H1 (cell line): Measurements from ENCODE around the gene RAD51B. TPM values are rescaled to one million over a fixed set of nuclear protein-coding genes. Genes with fewer than 3 reads are reported as not detected.

ENCODE experiments used
- CTCF ChIA-PET: fragments of 300-600 bp; sonication (Branson Sonifier 250); formaldehyde crosslinking; loops from one replicate; lab custom pipeline; 2021; ENCODE audit not compliant: partially characterized antibody; lab: Charles Lee
- POLR2A ChIA-PET: fragments of 300-600 bp; sonication (Branson Sonifier 250); formaldehyde crosslinking; loops from one replicate; lab custom pipeline; 2021; ENCODE audit warnings: inconsistent platforms; ENCODE audit not compliant: partially characterized antibody; lab: Charles Lee
- DNase-seq, 2 experiments: peaks; one replicate each; pipeline versions ENCODE4 v3.0.0 to v3.0.0-alpha.2; 2010 to 2022; ENCODE audit warnings: low spot score in 2 of 2, low read depth in 1 of 2, mixed read lengths in 1 of 2
- FAIRE-seq: peaks from 2 replicates; lab custom pipeline; 2011; peaks lifted over from hg19 to GRCh38; lab: Jason Lieb, UNC
- H2AFZ ChIP-seq: 2 replicates; pipeline ENCODE4 v1.8.1; 2012; ENCODE audit warnings: low read length, inconsistent platforms
- H2AK5ac ChIP-seq: 2 replicates; pipeline ENCODE4 v1.6.1; 2013; ENCODE audit warnings: low read depth, low read length
- H2BK120ac ChIP-seq: replicated peaks from 2 replicates; pipeline ENCODE3; 2013; ENCODE audit warnings: low read depth, low read length, inconsistent platforms
- H2BK12ac ChIP-seq: 2 replicates; pipeline ENCODE4 v1.6.1; 2013; ENCODE audit warnings: low read depth, low read length
- H2BK15ac ChIP-seq: 2 replicates; pipeline ENCODE4 v1.6.1; 2013; ENCODE audit warnings: low read length
- H2BK20ac ChIP-seq: 2 replicates; pipeline ENCODE4 v1.6.1; 2013; ENCODE audit warnings: low read length
- H2BK5ac ChIP-seq: 2 replicates; pipeline ENCODE4 v1.6.1; 2013; ENCODE audit warnings: low read depth, low read length
- H3K14ac ChIP-seq: 2 replicates; pipeline ENCODE4 v1.6.1; 2013; ENCODE audit warnings: inconsistent platforms; ENCODE audit not compliant: insufficient read length
- H3K18ac ChIP-seq: 2 replicates; pipeline ENCODE4 v1.6.1; 2013; ENCODE audit warnings: low read length; ENCODE audit errors: extremely low read depth
- H3K23ac ChIP-seq: 2 replicates; pipeline ENCODE4 v1.6.1; 2013; ENCODE audit warnings: inconsistent platforms; ENCODE audit not compliant: insufficient read length
- H3K23me2 ChIP-seq: 2 replicates; pipeline ENCODE4 v1.6.1; 2013; ENCODE audit warnings: low read depth, low read length
- H3K27ac ChIP-seq: 2 replicates; pipeline ENCODE4 v1.6.1; 2011; ENCODE audit warnings: low read depth, low read length, inconsistent platforms
- H3K27me3 ChIP-seq, 4 experiments: replicated peaks in 1 of 4; 1 replicate in 1 of 4; 2 replicates in 3 of 4; pipeline versions ENCODE4 v1.6.1 to v1.8.1; 2011 to 2013; ENCODE audit warnings: low read length in 3 of 4, mild to moderate bottlenecking in 3 of 4, inconsistent platforms in 2 of 4, mixed read lengths in 2 of 4, moderate library complexity in 1 of 4; ENCODE audit not compliant: control insufficient read depth in 3 of 4, insufficient read depth in 3 of 4; ENCODE audit errors: extremely low read depth in 1 of 4
- H3K36me3 ChIP-seq, 4 experiments: 2 replicates each; pipeline versions ENCODE4 v1.6.1 to v1.8.1; 2011 to 2013; ENCODE audit warnings: mild to moderate bottlenecking in 4 of 4, low read length in 3 of 4, moderate library complexity in 2 of 4, control low read depth in 1 of 4, inconsistent platforms in 1 of 4; ENCODE audit not compliant: insufficient read depth in 4 of 4, control insufficient read depth in 2 of 4
- H3K4ac ChIP-seq: replicated peaks from 2 replicates; pipeline ENCODE3; 2013; ENCODE audit warnings: low read length, low read depth, mixed read lengths, inconsistent platforms; ENCODE audit not compliant: insufficient read length
- H3K4me1 ChIP-seq, 4 experiments: replicated peaks in 1 of 4; 1 replicate in 1 of 4; 2 replicates in 3 of 4; pipeline versions ENCODE4 v1.6.1 to v1.8.1; 2011 to 2013; ENCODE audit warnings: low read length in 3 of 4, inconsistent platforms in 2 of 4, mixed read lengths in 1 of 4; ENCODE audit not compliant: insufficient read depth in 4 of 4, control insufficient read depth in 3 of 4
- H3K4me2 ChIP-seq, 2 experiments: 2 replicates each; pipeline versions ENCODE4 v1.6.1 to v1.8.1; 2011 to 2013; ENCODE audit warnings: low read depth in 2 of 2, low read length in 2 of 2, control low read depth in 1 of 2, inconsistent platforms in 1 of 2, mild to moderate bottlenecking in 1 of 2; ENCODE audit not compliant: insufficient read depth in 1 of 2
- H3K4me3 ChIP-seq, 4 experiments: fragments of 200-600, 300-600 bp in 1 of 4; sonication (generic), shearing (Covaris generic), sonication (Bioruptor Twin) in 1 of 4; 2 replicates each; pipeline versions ENCODE4 v1.5.1 to v1.8.1; 2011 to 2016; ENCODE audit warnings: low read length in 4 of 4, low read depth in 3 of 4, control low read depth in 2 of 4, inconsistent platforms in 2 of 4, mild to moderate bottlenecking in 2 of 4, mixed read lengths in 1 of 4, moderate library complexity in 1 of 4; ENCODE audit not compliant: insufficient read depth in 2 of 4; ENCODE audit errors: extremely low read depth in 1 of 4
- H3K56ac ChIP-seq: replicated peaks from 2 replicates; pipeline ENCODE3; 2013; ENCODE audit warnings: low read depth, mild to moderate bottlenecking, mixed read lengths, low read length, inconsistent platforms; ENCODE audit not compliant: insufficient read length
- H3K79me1 ChIP-seq: 2 replicates; pipeline ENCODE4 v1.6.1; 2013; ENCODE audit warnings: low read depth, low read length, control low read depth
- H3K79me2 ChIP-seq, 2 experiments: 2 replicates each; pipeline versions ENCODE4 v1.6.1 to v1.8.1; 2012 to 2013; ENCODE audit warnings: low read length in 2 of 2, mild to moderate bottlenecking in 2 of 2, inconsistent platforms in 1 of 2; ENCODE audit not compliant: insufficient read depth in 2 of 2, control insufficient read depth in 1 of 2
- H3K9ac ChIP-seq, 4 experiments: replicated peaks in 1 of 4; 1 replicate in 1 of 4; 2 replicates in 3 of 4; pipeline versions ENCODE4 v1.6.1 to v1.8.1; 2011 to 2013; ENCODE audit warnings: low read depth in 3 of 4, low read length in 3 of 4, control low read depth in 2 of 4, mild to moderate bottlenecking in 2 of 4, moderate library complexity in 2 of 4, inconsistent platforms in 1 of 4; ENCODE audit errors: extremely low read depth in 1 of 4
- H3K9me3 ChIP-seq, 2 experiments: 2 replicates each; pipeline versions ENCODE4 v1.6.1 to v1.8.1; 2012 to 2013; ENCODE audit warnings: mild to moderate bottlenecking in 2 of 2, moderate library complexity in 2 of 2, control low read depth in 1 of 2, inconsistent platforms in 1 of 2, low read depth in 1 of 2, low read length in 1 of 2, mixed read lengths in 1 of 2; ENCODE audit not compliant: insufficient read depth in 2 of 2
- H4K20me1 ChIP-seq, 2 experiments: replicated peaks in 1 of 2; 2 replicates each; pipeline versions ENCODE3 to v1.8.1; 2011 to 2013; ENCODE audit warnings: inconsistent platforms in 2 of 2, low read length in 2 of 2, mild to moderate bottlenecking in 1 of 2; ENCODE audit not compliant: insufficient read depth in 2 of 2, control insufficient read depth in 1 of 2
- H4K5ac ChIP-seq: 2 replicates; pipeline ENCODE4 v1.6.1; 2013; ENCODE audit warnings: low read length, low read depth, mixed read lengths, inconsistent platforms; ENCODE audit not compliant: insufficient read length
- H4K8ac ChIP-seq: 2 replicates; pipeline ENCODE4 v1.8.0; 2013; ENCODE audit warnings: mild to moderate bottlenecking, moderate library complexity, low read length, inconsistent platforms; ENCODE audit not compliant: insufficient read depth; ENCODE audit errors: extremely low read depth
- H4K91ac ChIP-seq: replicated peaks from 2 replicates; pipeline ENCODE3; 2013; ENCODE audit warnings: low read length, mixed read lengths, inconsistent platforms; ENCODE audit not compliant: insufficient read length
- CTBP2 ChIP-seq: IDR thresholded peaks from 2 replicates; pipeline ENCODE4 v1.7.0; 2011; ENCODE audit warnings: borderline replicate concordance, mild to moderate bottlenecking, moderate library complexity, mixed read lengths, low read length; ENCODE audit not compliant: insufficient read depth, insufficient read length
- EGR1 ChIP-seq: IDR thresholded peaks from 2 replicates; pipeline ENCODE4 v1.6.1; 2011; ENCODE audit warnings: low read depth, low read length, borderline replicate concordance
- PHF8 ChIP-seq: fragments of 200-600 bp; sonication (generic); conservative IDR thresholded peaks from 2 replicates; pipeline ENCODE4 v1.7.1; 2012; ENCODE audit warnings: low read depth, mild to moderate bottlenecking, inconsistent platforms, low read length, moderate library complexity
- POLR2AphosphoS5 ChIP-seq: IDR thresholded peaks from 2 replicates; pipeline ENCODE4 v1.6.1; 2011; ENCODE audit warnings: low read depth, low read length
- TAF1 ChIP-seq: IDR thresholded peaks from 2 replicates; pipeline ENCODE4 v1.6.1; 2011; ENCODE audit warnings: mild to moderate bottlenecking, low read depth, low read length
- whole genome bisulfite sequencing, 2 experiments: shearing (Covaris generic) in 1 of 2; methylation state at CpG; one replicate each; pipeline versions ENCODE4 v1.1.6 to v1.1.7; 2013 to 2015; ENCODE audit warnings: low lambda C conversion rate in 2 of 2, mixed read lengths in 2 of 2, inconsistent platforms in 1 of 2, low coverage in 1 of 2, missing lambda C conversion rate in 1 of 2; ENCODE audit not compliant: insufficient replicate concordance in 2 of 2, insufficient coverage in 1 of 2, insufficient read length in 1 of 2; ENCODE audit errors: extremely low coverage in 1 of 2, missing lambda C conversion rate in 1 of 2; 5-methylcytosine and 5-hydroxymethylcytosine counted together
- polyA plus RNA-seq, 7 experiments: library from polyadenylated mRNA; depleted of rRNA in 3 of 7; stranded (reverse) in 5 of 7; unstranded in 2 of 7; fragments of >200 nt in 5 of 7; fragments of 200-250 nt in 2 of 7; gene quantifications; 1 replicate in 5 of 7; 2 replicates in 1 of 7; 4 replicates in 1 of 7; pipeline versions ENCODE4 v1.2.1 to v1.2.3, GENCODE V29; 2011 to 2013; ENCODE audit warnings: missing spikeins in 2 of 7, mixed read lengths in 2 of 7
- total RNA-seq: library from RNA; stranded (reverse); fragmentation: NEBNext Ultra II Directional; extraction: Animal tissue kit (Norgen Biotek cat#: 25700); gene quantifications from 2 replicates; pipeline ENCODE4 v1.2.1, GENCODE V29; 2021

RAD51B gene
- total and polyA plus RNA-seq, 2 of the 8 experiments (the other 6 are each of a cell fraction or from before 2014, with no cell fraction given) = 3.9 to 14.9 TPM

- H3K23me2 ChIP-seq = no peaks in the 10 kb centered on the region
- no peak overlapping the region for H3K4ac ChIP-seq
- H3K14ac ChIP-seq = no peak overlapping the region
- DNase-seq = no peak
- no peak overlapping the region for H3K4me3 ChIP-seq
- H3K79me2 ChIP-seq = no peaks in the 10 kb centered on the region
- TF ChIP-seq POLR2AphosphoS5 (no peak), EGR1 (no peak), TAF1 (no peak), PHF8 (no peak), CTBP2 (no peak)
- H2BK15ac ChIP-seq = no peak overlapping the region
- H4K5ac ChIP-seq = no peak overlapping the region
- no peak overlapping the region for H3K18ac ChIP-seq
- H2BK120ac ChIP-seq = no peak overlapping the region
- H3K27me3 ChIP-seq = no peaks in the 10 kb centered on the region
- H4K8ac ChIP-seq = no peak overlapping the region
- H3K9ac ChIP-seq = no peak overlapping the region
- no peaks in the 10 kb centered on the region for H4K20me1 ChIP-seq
- no peaks in the 10 kb centered on the region for H3K4me1 ChIP-seq
- H3K4me2 ChIP-seq = no peak overlapping the region
- H3K9me3 ChIP-seq = 0 out of 4 replicates have a peak, but pooled peaks cover 0 to 4% of the 10 kb centered on the region in 2 experiments
- no peak overlapping the region for H4K91ac ChIP-seq
- H2AFZ ChIP-seq = no peak overlapping the region
- no peak overlapping the region for H2BK20ac ChIP-seq
- H3K27ac ChIP-seq = no peak overlapping the region
- H2BK5ac ChIP-seq = no peak overlapping the region
- no peak overlapping the region for H2AK5ac ChIP-seq
- peaks cover 0 to 3% (median 0%) of the 10 kb centered on the region in 4 experiments; a peak in 1 of 8 replicates for H3K36me3 ChIP-seq
- H3K79me1 ChIP-seq = no peaks in the 10 kb centered on the region
- no peak overlapping the region for H3K56ac ChIP-seq
- 95% methylated on average over 2 of the region's 2 CpGs; no CpG with 5 or more reads in 1 of the 2 experiments for WGBS, 2 experiments
- H2BK12ac ChIP-seq = no peak overlapping the region
- CTCF ChIA-PET = no interaction called here
- POLR2A ChIA-PET = interaction anchor here (0.6 kb wide), 1 partner anchor 17 kb away, joined by 3 read pairs; no protein-coding TSS in a partner anchor
- FAIRE-seq = no peak
- H3K23ac ChIP-seq = no peak overlapping the region
These were observed 193.7 kb downstream of the RAD51B start for GRCh38 chr14:68013326-68013725.
